A549 (cell line): ENCODE measurements around the gene MACF1.

Source experiments
- CBX2 ChIP-seq: fragments of 200-600 bp; sonication (generic); IDR thresholded peaks from 2 replicates; pipeline ENCODE4 v1.6.1; 2016; ENCODE audit warnings: low read depth, mild to moderate bottlenecking, borderline replicate concordance
- CHD4 ChIP-seq: fragments of 200-600 bp; sonication (generic); IDR thresholded peaks from 2 replicates; pipeline ENCODE4 v1.6.1; 2016; ENCODE audit warnings: antibody characterized with exemption, mild to moderate bottlenecking, borderline replicate concordance
- ESRRA ChIP-seq: fragments of 150-350 bp; IDR thresholded peaks from 2 replicates; pipeline ENCODE4 v1.6.1; 2014; ENCODE audit warnings: mild to moderate bottlenecking, low read length, borderline replicate concordance
- HEYL ChIP-seq: fragments of 250-450 bp; sonication (Bioruptor Pico); IDR thresholded peaks from 2 replicates; pipeline ENCODE4 v1.8.0; 2021; ENCODE audit warnings: mild to moderate bottlenecking, moderate library complexity
- JUN ChIP-seq, 2 experiments: fragments of >200 bp; sonication (Bioruptor Twin); formaldehyde crosslinking; IDR thresholded peaks; 2 replicates in 1 of 2; 3 replicates in 1 of 2; pipeline ENCODE4 v1.6.1; 2016 to 2017
- KDM1A ChIP-seq: fragments of 200-600 bp; sonication (generic); IDR thresholded peaks from 2 replicates; pipeline ENCODE4 v1.6.1; 2016; ENCODE audit warnings: low read depth, mild to moderate bottlenecking
- MAFK ChIP-seq: fragments of 450-650 bp; IDR thresholded peaks from 2 replicates; pipeline ENCODE4 v1.6.1; 2014; ENCODE audit not compliant: partially characterized antibody
- POLR2A ChIP-seq: IDR thresholded peaks from 2 replicates; pipeline ENCODE4 v1.6.1; 2012; ENCODE audit warnings: mild to moderate bottlenecking, low read length
- RAD21 ChIP-seq, 2 experiments: fragments of >200 bp in 1 of 2; sonication (Bioruptor Twin) in 1 of 2; formaldehyde crosslinking in 1 of 2; IDR thresholded peaks in 1 of 2; conservative IDR thresholded peaks in 1 of 2; 2 replicates in 1 of 2; 3 replicates in 1 of 2; pipeline ENCODE4 v1.6.1; 2012 to 2018; ENCODE audit warnings: inconsistent platforms in 1 of 2
- SREBF2 ChIP-seq: fragments of 450-650 bp; IDR thresholded peaks from 2 replicates; pipeline ENCODE4 v1.6.1; 2014; ENCODE audit warnings: mild to moderate bottlenecking, moderate library complexity
- ZFP36 ChIP-seq: fragments of 450-650 bp; IDR thresholded peaks from 2 replicates; pipeline ENCODE4 v1.6.1; 2014; ENCODE audit warnings: borderline replicate concordance; ENCODE audit not compliant: partially characterized antibody
- TF ChIP-seq, protein P1 (sequence below): fragments of >200 bp; sonication (Bioruptor Twin); formaldehyde crosslinking; IDR thresholded peaks from 3 replicates; pipeline ENCODE4 v1.5.1; 2016
- TF ChIP-seq, protein P2 (sequence below): IDR thresholded peaks from 2 replicates; pipeline ENCODE4 v1.6.1; 2012
- TF ChIP-seq, protein P3 (sequence below): fragments of 450-650 bp; IDR thresholded peaks from 2 replicates; pipeline ENCODE4 v1.6.1; 2014; ENCODE audit warnings: antibody characterized with exemption

DNA sequence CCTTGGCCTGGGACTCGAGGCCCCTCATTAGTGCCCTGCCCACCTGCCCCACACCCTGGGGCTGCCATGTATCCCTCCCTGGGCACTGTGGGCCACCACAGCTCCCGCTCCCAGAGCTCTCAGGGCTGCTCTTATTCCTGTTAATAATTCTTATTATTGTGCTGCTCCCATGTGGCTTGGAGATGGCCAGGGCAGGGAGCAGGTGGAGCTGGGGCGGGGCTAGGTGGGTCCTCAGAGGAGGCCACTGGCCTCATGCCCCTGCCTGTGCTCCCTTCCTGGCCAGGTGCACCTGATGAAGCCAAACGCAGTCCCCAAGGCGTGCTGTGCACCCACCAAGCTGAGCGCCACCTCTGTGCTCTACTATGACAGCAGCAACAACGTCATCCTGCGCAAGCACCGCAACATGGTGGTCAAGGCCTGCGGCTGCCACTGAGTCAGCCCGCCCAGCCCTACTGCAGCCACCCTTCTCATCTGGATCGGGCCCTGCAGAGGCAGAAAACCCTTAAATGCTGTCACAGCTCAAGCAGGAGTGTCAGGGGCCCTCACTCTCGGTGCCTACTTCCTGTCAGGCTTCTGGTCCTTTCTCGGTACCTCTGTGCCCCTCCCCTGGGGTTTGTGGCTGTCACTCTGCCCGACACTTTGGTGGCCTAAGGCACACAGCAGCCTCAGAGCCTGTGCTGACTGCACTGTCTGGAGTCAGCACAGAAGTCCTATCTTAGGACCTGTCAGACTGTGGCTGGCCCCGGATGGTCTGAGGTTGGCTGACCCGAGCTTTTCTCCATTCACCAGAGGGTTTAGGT is 321.1 kb downstream of the MACF1 start:
- no peak for TF ChIP-seq JUN (IDR thresholded peaks at IDR 0.05)
- TF ChIP-seq KDM1A: no peak
- TF ChIP-seq RAD21 (conservative IDR thresholded peaks at IDR 0.05 in 1 of 2, IDR thresholded peaks at IDR 0.05 in 1 of 2): no peak
- TF ChIP-seq, protein P1, sequence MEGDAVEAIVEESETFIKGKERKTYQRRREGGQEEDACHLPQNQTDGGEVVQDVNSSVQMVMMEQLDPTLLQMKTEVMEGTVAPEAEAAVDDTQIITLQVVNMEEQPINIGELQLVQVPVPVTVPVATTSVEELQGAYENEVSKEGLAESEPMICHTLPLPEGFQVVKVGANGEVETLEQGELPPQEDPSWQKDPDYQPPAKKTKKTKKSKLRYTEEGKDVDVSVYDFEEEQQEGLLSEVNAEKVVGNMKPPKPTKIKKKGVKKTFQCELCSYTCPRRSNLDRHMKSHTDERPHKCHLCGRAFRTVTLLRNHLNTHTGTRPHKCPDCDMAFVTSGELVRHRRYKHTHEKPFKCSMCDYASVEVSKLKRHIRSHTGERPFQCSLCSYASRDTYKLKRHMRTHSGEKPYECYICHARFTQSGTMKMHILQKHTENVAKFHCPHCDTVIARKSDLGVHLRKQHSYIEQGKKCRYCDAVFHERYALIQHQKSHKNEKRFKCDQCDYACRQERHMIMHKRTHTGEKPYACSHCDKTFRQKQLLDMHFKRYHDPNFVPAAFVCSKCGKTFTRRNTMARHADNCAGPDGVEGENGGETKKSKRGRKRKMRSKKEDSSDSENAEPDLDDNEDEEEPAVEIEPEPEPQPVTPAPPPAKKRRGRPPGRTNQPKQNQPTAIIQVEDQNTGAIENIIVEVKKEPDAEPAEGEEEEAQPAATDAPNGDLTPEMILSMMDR: no peak
- TF ChIP-seq, protein P2, sequence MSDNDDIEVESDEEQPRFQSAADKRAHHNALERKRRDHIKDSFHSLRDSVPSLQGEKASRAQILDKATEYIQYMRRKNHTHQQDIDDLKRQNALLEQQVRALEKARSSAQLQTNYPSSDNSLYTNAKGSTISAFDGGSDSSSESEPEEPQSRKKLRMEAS: no peak
- TF ChIP-seq CBX2: no peak
- no peak for TF ChIP-seq SREBF2
- TF ChIP-seq, protein P3, sequence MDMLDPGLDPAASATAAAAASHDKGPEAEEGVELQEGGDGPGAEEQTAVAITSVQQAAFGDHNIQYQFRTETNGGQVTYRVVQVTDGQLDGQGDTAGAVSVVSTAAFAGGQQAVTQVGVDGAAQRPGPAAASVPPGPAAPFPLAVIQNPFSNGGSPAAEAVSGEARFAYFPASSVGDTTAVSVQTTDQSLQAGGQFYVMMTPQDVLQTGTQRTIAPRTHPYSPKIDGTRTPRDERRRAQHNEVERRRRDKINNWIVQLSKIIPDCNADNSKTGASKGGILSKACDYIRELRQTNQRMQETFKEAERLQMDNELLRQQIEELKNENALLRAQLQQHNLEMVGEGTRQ: no peak
- TF ChIP-seq ESRRA: no peak
- no peak for TF ChIP-seq CHD4
- no peak for TF ChIP-seq POLR2A
- no peak for TF ChIP-seq MAFK
- no peak for TF ChIP-seq HEYL (CRISPR knock-in tag)
- no peak for TF ChIP-seq ZFP36
